ENCODE results near the gene TIMP3. TPM values are rescaled to one million over a fixed set of nuclear protein-coding genes. Genes with fewer than 3 reads are reported as not detected.

The TIMP3 gene
- total RNA-seq, 1 donor from 2014 or later = 493 TPM

- DNase-seq (ENCODE audit: low spot score) = no peak
Measured at GRCh38 chr22:32880061-32880460, 78.6 kb downstream of the TIMP3 start.

- no peak for DNase-seq (ENCODE audit: low spot score)
Measured at GRCh38 chr22:32880505-32880892, 79.0 kb downstream of the TIMP3 start.

GRCh38 chr22:32880893-32881596 is 79.5 kb downstream of the TIMP3 start:
- no peak for DNase-seq (ENCODE audit: low spot score)

GRCh38 chr22:32882360-32882755 is 80.9 kb downstream of the TIMP3 start:
- no peak for DNase-seq (ENCODE audit: low spot score)

GRCh38 chr22:32882774-32883530 is 81.4 kb downstream of the TIMP3 start:
- no peak for DNase-seq (ENCODE audit: low spot score)

GRCh38 chr22:32887324-32887980 is 85.9 kb downstream of the TIMP3 start:
- DNase-seq (ENCODE audit: low spot score) = no peak

GRCh38 chr22:32888976-32889375 is 87.5 kb downstream of the TIMP3 start:
- no peak for DNase-seq (ENCODE audit: low spot score)

- no peak for DNase-seq (ENCODE audit: low spot score)
Measured at GRCh38 chr22:32896891-32897290, 95.4 kb downstream of the TIMP3 start.

GRCh38 chr22:32897400-32897799 is 95.9 kb downstream of the TIMP3 start:
- DNase-seq (ENCODE audit: low spot score) = no peak

GRCh38 chr22:32900886-32901635 is 99.6 kb downstream of the TIMP3 start:
- no peak for DNase-seq (ENCODE audit: low spot score)

GRCh38 chr22:32901925-32902324 is 100.4 kb downstream of the TIMP3 start:
- DNase-seq (ENCODE audit: low spot score) = no peak

GRCh38 chr22:32903507-32903906 is 102.0 kb downstream of the TIMP3 start:
- DNase-seq (ENCODE audit: low spot score) = no peak

GRCh38 chr22:32904044-32904443 is 102.5 kb downstream of the TIMP3 start:
- DNase-seq (ENCODE audit: low spot score) = no peak

- no peak for DNase-seq (ENCODE audit: low spot score)
Measured at GRCh38 chr22:32905400-32905799, 103.9 kb downstream of the TIMP3 start.

- DNase-seq (ENCODE audit: low spot score) = no peak
Measured at GRCh38 chr22:32909581-32910428, 108.3 kb downstream of the TIMP3 start.

- DNase-seq (ENCODE audit: low spot score) = no peak
Measured at GRCh38 chr22:32910429-32910772, 108.9 kb downstream of the TIMP3 start.

GRCh38 chr22:32911503-32911902 is 110.0 kb downstream of the TIMP3 start:
- no peak for DNase-seq (ENCODE audit: low spot score)

All from mesenteric fat pad (tissue), 1 donor.